NT2/D1 (cell line): Measurements from ENCODE around the gene TNS2.

Source experiments
- SUZ12 ChIP-seq: IDR thresholded peaks from 2 replicates; pipeline ENCODE4 v1.6.1; 2011; ENCODE audit not compliant: insufficient read length, insufficient read depth; ENCODE audit errors: extremely low read depth
- YY1 ChIP-seq: IDR thresholded peaks from 2 replicates; pipeline ENCODE4 v1.6.1; 2011; ENCODE audit not compliant: insufficient read length, insufficient read depth
- ZNF274 ChIP-seq: IDR thresholded peaks from 2 replicates; pipeline ENCODE4 v1.6.1; 2011; ENCODE audit warnings: mild to moderate bottlenecking, low read depth, low read length

DNA sequence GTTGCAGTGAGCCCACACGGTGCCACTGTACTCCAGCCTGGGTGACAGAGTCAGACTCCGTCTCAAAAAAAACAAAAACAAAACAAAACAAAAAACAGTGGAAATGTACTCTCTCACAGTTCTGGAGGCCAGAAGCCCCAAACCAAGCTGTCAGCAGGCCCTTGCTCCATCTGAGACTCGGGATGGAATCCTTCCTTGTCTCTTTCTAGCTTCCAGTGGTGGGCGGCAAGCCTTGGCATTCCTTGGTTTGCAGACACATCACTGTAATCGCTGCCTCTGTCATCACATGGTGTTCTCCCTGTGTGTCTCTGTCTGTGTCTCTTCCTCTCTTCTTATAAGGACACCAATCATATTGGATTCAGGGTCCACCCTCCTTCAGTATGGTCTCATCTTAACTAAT, 6.4 kb downstream of the TNS2 start:
- TF ChIP-seq YY1 (no peak), ZNF274 (no peak), SUZ12 (no peak)
